ENCODE data around the gene XRN2.

Gene XRN2

DNA sequence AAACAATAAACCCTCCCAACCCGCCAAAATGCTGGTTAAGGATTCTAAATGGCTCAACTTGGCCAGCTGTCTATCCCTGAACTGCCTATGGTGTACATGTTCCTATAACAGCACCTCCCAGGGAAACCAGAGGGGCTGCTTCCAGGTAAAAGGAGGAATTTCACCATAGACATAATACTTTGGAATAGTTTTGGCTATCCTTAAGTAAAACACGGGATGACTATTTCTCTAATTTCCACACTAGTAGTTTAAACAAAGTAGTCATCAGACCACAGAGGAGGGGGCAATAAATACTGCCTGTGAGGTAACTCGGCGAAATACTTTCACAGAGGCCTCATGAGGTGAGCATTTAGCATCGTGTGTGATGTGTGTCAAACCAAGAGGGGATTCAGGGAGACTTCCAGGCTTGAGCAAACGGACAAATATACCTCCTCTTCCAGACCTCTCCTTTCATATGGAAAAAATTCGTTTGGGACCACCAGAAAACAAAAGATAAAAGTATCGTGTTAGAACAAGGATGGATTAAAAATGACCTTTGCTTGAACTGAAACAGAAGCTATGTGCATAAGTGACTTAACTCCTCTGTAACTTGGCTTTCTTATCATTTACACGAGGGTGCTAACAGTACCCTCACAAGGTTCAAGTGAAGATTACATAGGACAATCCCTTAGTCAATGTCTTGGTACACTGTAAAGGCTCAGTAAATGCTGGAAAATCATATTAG lies 1.0 kb upstream of the XRN2 start:
- no peak for DNase-seq (ENCODE audit: low spot score)

DNA sequence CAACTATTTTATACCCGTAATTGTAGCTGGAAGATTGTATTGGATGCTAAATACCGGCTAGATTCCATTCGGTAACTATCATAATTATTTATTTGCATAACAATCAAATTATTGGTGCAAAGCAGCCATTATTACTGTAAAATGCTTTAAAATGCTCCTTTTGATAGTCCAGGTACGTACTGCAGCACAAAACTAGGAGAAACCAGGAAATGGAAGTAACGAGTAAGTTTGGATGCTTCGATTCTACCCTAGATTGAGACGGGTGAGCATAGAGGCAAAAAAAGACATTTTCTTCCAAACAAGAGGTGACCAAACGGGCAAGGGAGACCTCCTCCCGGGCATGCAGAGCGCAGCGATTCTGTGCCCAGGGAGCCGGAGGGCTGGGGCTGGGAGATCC lies 469 bp upstream of the XRN2 start:
- no peak for DNase-seq (ENCODE audit: low spot score)

DNA sequence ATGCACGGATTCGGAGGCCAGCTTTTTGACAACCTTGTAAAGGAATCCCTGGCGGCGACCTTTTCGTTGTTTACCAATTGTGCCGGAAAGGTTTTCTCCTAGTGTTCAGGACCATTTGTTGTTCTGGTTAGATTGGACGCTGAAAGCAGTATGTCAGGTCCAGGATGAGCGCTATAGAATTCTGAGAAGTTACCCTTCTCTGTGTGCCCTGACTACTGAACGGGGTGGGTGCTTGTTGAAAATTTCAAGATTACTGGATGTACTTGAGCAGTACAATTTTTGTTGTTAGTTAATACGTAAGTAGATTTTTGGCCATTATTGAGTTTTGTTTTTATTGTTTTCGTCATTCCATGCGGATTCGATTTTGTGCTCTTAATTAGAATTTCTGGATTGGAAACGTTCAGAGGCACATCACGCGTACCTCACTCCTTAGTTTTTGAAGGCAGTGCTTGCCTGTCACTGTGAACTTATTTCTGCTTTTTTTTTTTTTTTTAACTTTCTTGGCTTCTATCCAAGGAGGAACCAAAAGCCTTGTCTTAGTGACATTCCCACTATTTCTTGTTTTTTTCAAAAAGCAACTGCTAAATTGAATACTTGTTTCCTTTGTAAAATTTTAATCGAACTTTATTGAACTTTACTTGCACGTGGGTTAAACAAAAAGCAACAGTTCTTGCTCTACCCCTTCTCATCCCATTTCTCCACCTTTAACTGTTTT lies 898 bp downstream of the XRN2 start:
- DNase-seq (ENCODE audit: low spot score): no peak

DNA sequence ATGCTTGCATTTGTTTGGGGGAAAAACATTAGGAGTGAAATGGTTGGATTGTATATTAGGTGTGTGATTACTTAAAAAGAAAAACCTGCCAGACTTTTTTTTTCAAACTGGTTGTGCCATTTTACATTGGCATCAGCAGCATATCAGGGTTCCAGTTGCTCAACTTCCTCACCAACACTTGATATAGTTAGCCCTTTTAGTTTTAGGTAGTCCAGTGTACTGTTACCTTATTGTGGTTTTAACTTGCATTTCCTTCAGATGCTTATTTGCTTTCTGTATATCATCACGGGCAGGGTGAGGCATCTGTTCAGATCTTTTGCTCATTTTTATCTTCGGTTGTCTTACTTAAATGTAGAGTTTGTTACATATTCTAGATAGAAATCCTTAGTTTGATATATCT lies 5.2 kb downstream of the XRN2 start:
- no peak for DNase-seq (ENCODE audit: low spot score)

DNA sequence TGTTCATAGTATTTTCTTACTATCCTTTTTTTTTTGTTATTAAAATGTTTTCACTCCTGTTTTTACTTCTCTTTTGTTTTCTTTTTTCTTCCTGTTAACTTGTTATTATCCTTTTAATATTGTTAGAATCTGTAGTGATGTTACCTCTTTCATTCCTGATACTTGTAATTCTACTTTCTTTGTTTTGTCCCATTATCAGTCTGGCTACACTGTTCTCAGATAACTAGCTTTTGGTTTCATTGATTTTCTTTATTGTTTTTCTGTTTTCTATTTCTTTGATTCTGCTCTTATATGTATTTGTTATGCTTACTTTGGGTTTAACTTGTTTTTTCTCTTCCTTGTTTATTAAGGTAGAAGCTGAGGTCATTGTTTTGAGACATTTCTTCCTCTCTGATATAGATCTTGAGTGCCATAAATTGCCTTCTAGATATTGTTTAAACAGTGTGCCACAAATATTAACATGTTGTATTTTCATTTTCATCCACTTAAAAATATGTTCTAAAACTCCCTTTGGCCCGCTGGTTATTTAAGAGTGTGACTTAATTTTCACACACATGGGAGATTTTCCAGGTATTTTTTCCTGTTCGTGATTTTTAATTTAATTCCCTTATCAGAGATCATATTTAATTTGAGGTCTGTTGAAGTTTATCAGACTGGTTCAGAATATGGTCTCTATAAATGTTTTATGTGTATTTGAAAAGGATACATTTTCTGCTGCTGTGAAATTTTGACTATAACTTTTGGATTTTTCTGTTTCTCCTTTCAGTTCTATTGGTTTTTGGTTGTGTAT lies 6.7 kb downstream of the XRN2 start:
- DNase-seq (ENCODE audit: low spot score): no peak

DNA sequence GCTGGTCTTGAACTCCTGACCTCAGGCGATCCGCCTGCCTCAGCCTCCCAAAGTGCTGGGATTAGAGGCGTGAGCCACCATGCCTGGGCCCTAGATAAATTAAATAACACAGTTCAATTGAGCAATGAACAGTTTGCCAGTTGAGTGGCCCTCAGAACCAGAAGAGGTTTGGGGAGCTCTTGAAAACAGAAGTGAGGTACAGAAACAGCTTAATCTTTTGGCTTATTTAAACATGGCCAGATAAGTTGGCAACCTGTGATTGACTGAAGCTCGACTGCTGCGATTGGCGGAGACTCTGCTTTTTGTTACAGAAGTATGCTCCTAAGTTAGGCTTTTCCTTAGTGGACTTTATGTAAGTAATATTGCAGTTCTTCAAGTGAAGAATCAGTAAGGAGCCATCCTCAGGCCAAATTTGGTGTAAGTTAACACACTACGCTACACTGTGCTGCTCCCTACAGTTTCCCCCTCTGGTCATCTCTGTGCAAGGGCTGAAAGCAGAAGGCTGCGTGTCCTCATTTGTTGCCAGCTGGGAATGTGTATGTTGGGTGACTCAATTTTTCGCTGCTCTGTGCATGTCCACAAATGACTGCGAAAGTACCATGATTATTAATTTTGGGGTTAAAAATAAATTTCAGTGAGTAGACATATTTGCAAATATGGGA lies 9.8 kb downstream of the XRN2 start:
- no peak for DNase-seq (ENCODE audit: low spot score)

DNA sequence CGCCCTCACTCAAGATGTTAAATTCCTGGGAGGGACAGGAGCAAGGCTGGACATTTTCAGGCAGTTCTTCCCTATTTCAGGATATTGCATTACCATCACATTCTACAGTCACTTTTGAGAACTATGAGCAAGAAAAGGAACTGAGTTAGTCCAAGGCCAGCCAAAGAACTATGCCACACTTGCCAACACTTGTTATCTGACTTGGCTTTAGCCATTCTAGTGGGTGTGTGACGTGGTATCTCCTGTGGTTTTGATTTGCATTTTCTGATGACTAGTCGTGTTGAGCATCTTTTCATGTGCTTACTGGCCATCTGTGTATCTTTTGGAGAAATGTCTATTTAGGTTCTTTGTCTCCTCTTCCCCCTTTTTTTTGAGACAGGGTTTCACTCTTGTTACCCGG lies 12.0 kb downstream of the XRN2 start:
- DNase-seq (ENCODE audit: low spot score): peak; percentile 36

DNA sequence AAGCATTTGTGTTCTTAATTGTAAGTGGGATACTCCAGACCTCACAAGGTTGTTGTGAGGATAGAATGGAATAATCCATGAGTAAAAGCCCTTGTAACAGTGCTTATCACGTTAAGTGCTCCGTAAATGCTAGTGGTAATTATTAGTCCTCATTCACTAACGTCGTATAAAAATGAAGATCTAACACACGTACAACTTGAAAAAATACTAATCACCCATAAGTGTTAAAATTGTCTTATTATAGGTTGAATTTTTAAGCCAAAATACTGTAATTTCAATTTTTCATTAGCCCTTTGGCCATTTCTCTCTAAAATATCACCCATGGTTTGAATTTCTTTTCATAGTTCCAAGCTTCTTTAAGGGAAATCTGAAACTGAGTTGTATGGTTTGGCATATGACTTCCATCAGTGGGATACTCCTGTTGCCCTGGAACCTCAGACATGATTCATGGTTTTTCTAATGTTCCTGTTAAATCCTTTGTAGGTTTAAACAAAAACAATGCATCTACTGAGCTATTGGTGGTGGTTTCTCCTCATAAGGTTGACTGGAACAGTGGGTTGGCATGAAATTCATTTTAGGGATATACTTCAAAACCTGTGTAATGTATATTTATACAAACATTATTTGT lies 19.1 kb downstream of the XRN2 start:
- no peak for DNase-seq (ENCODE audit: low spot score)

DNA sequence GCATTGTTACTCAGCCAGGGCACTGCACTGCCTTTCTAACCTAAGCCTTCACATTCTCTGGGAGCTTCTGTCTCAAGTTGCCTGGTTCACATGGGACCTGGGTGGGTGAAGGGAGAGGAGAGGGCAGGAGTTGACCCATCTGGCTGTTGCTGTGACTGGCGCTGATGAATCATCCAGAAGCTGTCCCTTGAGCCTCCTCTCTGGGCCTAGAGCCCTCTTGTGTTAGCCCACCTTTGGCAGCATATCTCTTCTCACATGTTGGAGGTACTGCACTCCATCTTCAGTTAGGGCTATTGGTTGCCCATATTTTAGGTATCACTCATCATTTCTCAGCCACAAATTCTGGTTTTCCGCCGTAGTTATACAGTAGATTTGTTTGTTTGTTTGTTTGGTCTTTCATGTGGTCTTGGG lies 19.8 kb downstream of the XRN2 start:
- DNase-seq (ENCODE audit: low spot score): no peak

DNA sequence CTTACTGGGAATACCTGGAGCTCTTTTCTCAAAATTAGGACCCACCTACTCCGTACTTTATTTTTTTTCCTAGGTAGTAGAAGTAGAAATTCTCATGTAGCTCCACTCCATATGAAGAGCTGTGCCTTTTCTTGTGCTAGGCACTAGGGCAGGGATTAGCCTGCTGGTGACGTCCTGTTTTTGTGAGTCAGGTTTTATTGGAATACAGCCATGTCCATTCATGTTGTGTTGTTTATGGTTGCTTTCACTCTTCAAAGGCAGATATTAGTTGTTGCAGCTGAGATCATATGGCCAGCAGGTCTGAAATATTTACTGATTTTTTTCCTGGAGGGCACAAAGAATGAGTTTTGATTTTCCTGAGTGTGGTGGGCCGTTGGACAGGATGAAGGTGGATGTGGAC lies 20.5 kb downstream of the XRN2 start:
- peak; percentile 76 for DNase-seq (ENCODE audit: low spot score)

DNA sequence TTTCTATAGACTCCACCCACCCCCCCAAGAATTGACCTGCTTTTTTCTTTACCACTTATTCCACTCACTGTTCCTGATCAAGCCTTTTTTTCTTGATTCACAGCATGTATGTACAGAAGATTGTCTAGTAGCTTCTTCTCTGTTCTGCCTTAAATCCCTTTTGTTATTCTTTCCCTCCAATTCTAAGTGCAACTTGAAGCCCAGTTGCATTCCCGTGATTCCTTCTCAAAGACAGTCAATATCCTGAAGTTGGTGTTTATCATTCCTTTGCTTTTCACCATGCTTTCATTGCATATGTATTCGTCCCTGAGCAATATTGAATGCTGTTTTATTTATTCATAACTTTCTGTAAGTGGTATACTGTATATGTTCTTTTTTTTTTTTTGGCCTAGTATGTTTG lies 21.0 kb downstream of the XRN2 start:
- no peak for DNase-seq (ENCODE audit: low spot score)

DNA sequence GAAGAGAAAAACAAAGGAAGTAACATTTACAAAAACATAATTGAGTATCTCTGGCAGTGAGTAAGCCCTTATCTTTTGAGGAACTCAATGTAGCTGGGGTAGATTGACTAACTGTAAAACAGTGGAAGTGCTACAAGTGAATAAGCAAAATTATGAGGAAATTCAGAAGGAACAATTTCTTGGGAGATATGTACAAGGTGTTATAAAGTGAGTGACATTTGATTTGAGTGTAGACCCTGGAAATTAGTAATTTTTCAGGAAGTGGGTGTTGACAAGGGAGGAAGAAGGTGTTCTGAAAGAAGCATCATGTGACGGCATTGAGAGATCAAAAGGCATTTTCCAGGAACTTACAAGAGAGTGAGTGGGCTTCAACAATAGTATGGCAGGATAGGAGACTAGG lies 22.2 kb downstream of the XRN2 start:
- DNase-seq (ENCODE audit: low spot score): no peak

DNA sequence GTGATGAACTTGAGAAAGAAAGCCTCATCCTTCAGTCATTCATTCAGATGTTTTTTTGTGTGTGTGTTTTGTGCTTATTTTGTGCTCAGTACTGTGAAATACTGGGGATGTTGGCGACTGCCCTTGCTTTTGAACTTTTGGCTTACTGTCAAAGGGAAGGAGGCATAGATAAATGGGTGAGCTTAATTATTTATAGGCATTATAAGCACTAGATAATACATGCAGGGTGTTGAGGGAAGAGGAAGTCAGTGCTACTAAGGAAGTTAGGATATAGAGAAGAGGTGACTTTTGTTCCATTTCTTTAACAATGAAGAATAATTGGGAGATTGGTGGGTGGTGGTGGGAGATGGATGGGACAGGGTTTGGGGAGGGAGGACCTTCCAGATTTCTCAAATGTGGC lies 23.6 kb downstream of the XRN2 start:
- DNase-seq (ENCODE audit: low spot score): no peak

DNA sequence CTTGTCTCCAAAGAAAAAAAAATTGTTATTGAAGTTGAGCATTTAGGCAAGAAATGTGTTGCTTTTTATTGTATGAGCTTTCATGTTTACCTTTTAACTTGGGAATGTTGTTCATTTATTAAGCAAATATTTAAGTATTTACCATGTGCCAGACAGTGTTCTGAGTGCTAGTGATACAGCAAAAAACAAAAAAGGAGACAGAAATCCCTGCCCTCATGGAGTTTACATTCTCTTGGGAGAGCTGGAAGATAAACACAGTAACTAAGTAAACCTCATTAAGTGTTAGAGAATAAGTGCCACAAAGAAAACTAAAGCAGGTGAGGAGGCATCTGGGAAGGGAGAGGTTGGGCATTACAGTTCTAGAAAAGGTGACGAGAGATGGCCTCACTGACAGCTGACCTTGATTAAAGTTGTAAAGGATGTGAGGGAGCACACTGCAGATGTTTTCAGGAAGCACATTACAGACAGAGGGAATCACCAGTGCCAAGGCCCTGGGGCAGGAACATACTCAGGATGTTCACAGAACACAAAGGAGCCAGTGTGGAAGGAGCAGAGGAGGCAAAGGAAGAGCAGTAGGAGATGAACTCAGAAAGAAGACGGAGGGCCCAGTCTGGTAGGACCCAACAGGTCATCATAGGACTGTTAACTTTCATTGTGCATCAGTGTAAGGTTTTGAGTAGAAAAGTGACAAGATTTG lies 33.5 kb downstream of the XRN2 start:
- DNase-seq (ENCODE audit: low spot score): no peak

DNA sequence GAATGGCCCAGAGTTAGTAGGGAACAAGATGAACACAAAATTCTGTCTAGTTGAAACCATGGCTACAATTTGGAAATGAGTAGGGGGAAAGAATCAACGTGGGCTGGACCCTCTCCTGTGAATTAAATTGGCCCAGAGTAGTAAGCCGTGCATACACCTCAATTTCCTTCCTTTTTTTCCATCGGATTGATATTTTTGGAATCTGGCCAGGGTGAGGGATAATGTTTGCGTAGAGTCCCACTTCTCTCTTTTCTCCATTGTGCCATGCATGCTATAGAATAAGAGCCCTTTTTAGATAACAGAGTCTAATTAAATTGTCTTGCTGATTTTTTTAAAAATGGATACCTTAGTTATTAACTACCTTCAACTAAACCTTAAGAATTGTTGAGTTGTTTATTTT lies 35.2 kb downstream of the XRN2 start:
- DNase-seq (ENCODE audit: low spot score): no peak

DNA sequence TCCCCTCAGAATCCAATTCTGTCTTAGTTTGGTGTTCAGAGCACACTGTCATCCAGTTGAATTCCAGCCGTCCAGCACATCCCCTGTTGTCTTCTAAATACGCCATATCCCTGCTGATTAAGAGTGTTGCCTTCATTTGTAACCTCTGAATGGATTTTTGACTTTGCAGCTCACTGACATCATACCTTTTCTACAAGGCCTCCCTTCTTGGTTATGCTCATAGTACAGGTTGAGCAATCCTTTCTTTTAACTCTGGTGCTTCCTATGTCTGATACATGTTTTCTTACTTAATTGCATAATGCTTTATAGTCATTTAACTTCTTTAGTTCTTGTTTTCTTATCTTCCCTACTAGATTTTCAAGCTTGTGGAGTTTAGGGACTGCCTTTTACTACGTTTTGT lies 36.4 kb downstream of the XRN2 start:
- no peak for DNase-seq (ENCODE audit: low spot score)

DNA sequence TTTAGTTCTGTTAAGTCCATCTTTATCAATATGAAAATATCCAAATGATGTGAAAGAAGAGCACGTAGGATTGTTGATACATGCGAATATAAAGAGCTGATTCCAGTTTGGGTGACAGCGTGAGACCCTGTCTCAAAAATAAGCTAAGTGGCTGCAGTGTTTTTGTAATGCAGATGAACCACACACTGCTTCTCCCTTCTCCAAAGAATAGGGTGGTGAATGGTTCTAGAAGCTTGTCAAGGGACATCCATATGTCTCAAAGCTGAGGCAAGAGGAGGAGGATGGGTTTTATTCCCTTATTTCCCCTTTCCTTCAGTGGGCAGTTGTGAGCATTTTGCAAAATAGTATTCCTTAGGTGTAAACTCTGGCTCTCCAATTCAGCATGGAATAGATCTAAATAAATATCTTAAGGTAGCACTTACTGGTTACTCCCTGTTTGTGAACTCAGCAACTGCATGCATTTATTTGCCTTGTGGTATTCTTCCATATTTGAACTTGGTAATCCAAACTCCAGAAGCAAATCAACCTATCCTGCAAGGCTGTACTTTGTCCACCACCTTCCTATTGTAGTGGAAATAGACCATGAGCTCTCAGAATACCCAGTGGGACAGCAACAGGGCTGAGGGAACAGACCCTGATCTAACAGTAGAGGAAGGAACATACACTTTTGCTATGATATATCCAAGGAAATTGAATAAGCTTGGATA lies 38.0 kb downstream of the XRN2 start:
- DNase-seq (ENCODE audit: low spot score): no peak

DNA sequence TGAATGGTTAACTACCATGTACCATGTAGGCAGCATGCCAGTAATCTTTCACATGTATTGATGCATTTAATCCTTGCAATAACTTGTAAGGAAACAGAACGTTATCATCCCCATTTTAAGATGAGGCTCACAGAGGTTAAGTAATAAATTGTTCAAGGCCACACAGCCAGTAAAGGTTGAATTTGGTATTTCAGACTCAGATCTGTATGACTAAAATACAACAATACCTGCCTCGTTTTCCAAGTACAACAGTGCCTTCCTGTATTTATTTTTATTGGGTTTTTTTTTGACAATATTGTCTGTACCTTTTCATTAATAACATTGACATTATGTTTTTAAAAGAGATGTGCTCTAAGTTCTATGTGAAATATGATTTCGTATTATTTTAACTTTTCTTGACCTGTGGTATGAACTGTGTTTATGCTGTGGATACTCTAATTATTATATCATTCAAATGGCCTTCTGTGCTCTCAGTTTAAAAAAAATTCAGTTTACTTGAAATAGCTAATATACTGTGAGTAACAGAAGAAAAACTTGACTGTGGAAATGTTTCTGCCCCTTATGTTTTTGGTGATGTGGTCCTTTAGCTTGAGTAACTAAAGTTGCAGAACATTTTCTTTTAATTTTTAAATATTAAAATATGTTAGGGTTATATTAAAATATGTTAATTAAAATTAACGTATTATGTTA lies 39.7 kb downstream of the XRN2 start:
- no peak for DNase-seq (ENCODE audit: low spot score)

DNA sequence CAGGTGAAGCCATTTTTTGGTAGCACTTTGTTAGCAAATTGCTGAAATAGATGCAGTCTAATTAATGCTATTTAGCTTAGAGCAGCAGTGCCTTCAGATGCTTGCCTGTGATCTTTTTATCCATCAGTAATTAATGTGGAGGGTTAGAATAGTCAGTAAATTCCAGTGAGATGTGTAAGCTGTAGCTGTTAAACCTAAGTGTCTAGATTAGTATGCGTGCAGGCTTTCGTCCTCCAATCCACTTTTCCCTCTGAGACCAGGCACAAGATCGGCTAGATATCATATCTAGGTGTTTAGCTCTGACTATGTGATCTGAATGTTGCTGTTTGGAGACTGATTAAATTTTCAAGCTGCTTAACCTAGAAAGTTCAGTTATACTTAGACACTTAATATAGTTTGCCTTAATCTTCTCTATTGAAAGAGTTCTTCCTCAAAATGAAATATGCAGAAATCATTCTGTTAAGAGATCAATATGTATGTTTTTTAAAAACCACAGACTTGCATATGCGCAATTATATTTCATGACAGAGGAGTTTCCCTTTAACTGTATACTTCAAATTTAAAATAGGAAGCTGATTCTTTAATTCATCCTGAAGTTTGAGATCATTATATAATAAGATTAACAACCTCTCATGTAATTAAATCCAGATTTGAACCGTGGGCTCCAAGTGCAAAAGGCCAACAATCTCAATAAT lies 41.2 kb downstream of the XRN2 start:
- no peak for DNase-seq (ENCODE audit: low spot score)

DNA sequence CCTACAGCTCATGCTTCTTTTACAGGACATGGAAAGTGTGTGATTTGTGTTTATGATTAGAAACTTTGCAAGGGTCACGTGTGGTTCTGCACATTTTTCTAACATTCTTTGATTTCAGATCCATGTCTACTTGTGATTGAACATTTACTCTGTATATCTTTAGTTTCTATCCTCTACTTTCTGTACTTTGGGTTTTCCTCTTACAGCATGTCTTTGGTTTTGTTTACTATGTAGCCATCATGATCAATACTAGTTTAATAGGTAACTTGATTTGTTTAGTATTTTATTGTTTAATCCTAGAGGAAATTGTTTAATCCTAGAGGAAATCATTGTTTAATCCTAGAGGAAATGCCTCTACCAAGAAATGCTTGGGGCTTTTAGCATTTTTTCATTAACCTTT lies 41.8 kb downstream of the XRN2 start:
- DNase-seq (ENCODE audit: low spot score): no peak
